Parathyroid adenoma (tissue), 2 donors: Measurements from ENCODE around the gene SPHKAP.

Experiments
- H2AFZ ChIP-seq: fragments of 300-600 bp; sonication (generic); one replicate; pipeline ENCODE4 v1.7.0; 2017; ENCODE audit warnings: antibody characterized with exemption, mild to moderate bottlenecking
- H3K27ac ChIP-seq: fragments of 300-600 bp; sonication (generic); one replicate; pipeline ENCODE4 v1.7.0; 2017
- H3K27me3 ChIP-seq: fragments of 300-600 bp; sonication (generic); one replicate; pipeline ENCODE4 v1.7.0; 2017; ENCODE audit warnings: low read length; ENCODE audit not compliant: control insufficient read depth, insufficient read depth
- H3K36me3 ChIP-seq: fragments of 300-600 bp; sonication (generic); one replicate; pipeline ENCODE4 v1.7.0; 2017; ENCODE audit warnings: low read length; ENCODE audit not compliant: control insufficient read depth, insufficient read depth
- H3K4me1 ChIP-seq: fragments of 300-600 bp; sonication (generic); one replicate; pipeline ENCODE4 v1.7.0; 2017; ENCODE audit warnings: control low read depth
- H3K4me2 ChIP-seq: fragments of 300-600 bp; sonication (generic); one replicate; pipeline ENCODE4 v1.7.0; 2017; ENCODE audit warnings: low read length
- H3K4me3 ChIP-seq: fragments of 300-600 bp; sonication (generic); one replicate; pipeline ENCODE4 v1.7.0; 2017; ENCODE audit warnings: low read depth, low read length
- H3K79me2 ChIP-seq: fragments of 300-600 bp; sonication (generic); one replicate; pipeline ENCODE4 v1.7.0; 2017; ENCODE audit warnings: control low read depth
- H3K9ac ChIP-seq: fragments of 300-600 bp; sonication (generic); one replicate; pipeline ENCODE4 v1.7.0; 2017; ENCODE audit warnings: mild to moderate bottlenecking
- H3K9me3 ChIP-seq: fragments of 300-600 bp; sonication (generic); one replicate; pipeline ENCODE4 v1.7.0; 2017; ENCODE audit warnings: low read length; ENCODE audit not compliant: control insufficient read depth
- CTCF ChIP-seq: fragments of 300-600 bp; sonication (generic); IDR thresholded peaks from one replicate; pipeline ENCODE4 v1.7.0; 2017; ENCODE audit warnings: antibody characterized with exemption, mild to moderate bottlenecking
- donor health status: primary hyperparathyroidism.

SPHKAP gene

GRCh38 chr2:228180181-228181097, 1.0 kb downstream of the SPHKAP start:
- Histone ChIP-seq H3K36me3 (no peaks in the 10 kb centered on the region), H3K4me3 (no peak overlapping the region), H2AFZ (no peak overlapping the region), H3K4me2 (peak overlapping the region; percentile 8), H3K27me3 (peaks cover 8% of the 10 kb centered on the region), H3K4me1 (no peaks in the 10 kb centered on the region), H3K27ac (no peak overlapping the region), H3K79me2 (no peaks in the 10 kb centered on the region), H3K9ac (no peak overlapping the region), H3K9me3 (no peaks in the 10 kb centered on the region)
- TF ChIP-seq CTCF: no peak

- no peaks in the 10 kb centered on the region for H3K4me1 ChIP-seq
- no peaks in the 10 kb centered on the region for H3K27me3 ChIP-seq
- H3K9me3 ChIP-seq: no peaks in the 10 kb centered on the region
- no peak overlapping the region for H3K4me3 ChIP-seq
- no peaks in the 10 kb centered on the region for H3K36me3 ChIP-seq
- no peak overlapping the region for H3K9ac ChIP-seq
- no peaks in the 10 kb centered on the region for H3K79me2 ChIP-seq
- H2AFZ ChIP-seq: no peak overlapping the region
- no peak overlapping the region for H3K4me2 ChIP-seq
- H3K27ac ChIP-seq: no peak overlapping the region
- no peak for TF ChIP-seq CTCF
These were observed 14.2 kb downstream of the SPHKAP start for GRCh38 chr2:228167290-228167689.

- Histone ChIP-seq H3K27me3 (no peaks in the 10 kb centered on the region), H2AFZ (no peak overlapping the region), H3K4me3 (no peak overlapping the region), H3K9ac (no peak overlapping the region), H3K9me3 (no peaks in the 10 kb centered on the region), H3K4me1 (no peaks in the 10 kb centered on the region), H3K4me2 (no peak overlapping the region), H3K79me2 (no peaks in the 10 kb centered on the region), H3K36me3 (no peaks in the 10 kb centered on the region), H3K27ac (no peak overlapping the region)
- TF ChIP-seq CTCF: no peak
These were observed 16.8 kb downstream of the SPHKAP start for GRCh38 chr2:228164718-228165117.

- H2AFZ ChIP-seq: no peak overlapping the region
These were observed 23.6 kb downstream of the SPHKAP start for GRCh38 chr2:228157841-228158240.

More at GRCh38 chr2:228157841-228158240, 23.6 kb downstream of the SPHKAP start:
- no peak overlapping the region for H3K4me2 ChIP-seq
- no peaks in the 10 kb centered on the region for H3K36me3 ChIP-seq
- no peaks in the 10 kb centered on the region for H3K27me3 ChIP-seq
- TF ChIP-seq CTCF: no peak
- no peaks in the 10 kb centered on the region for H3K4me1 ChIP-seq
- H3K9me3 ChIP-seq: no peaks in the 10 kb centered on the region
- no peak overlapping the region for H3K9ac ChIP-seq
- no peak overlapping the region for H3K4me3 ChIP-seq
- H3K79me2 ChIP-seq: no peaks in the 10 kb centered on the region
- H3K27ac ChIP-seq: no peak overlapping the region
